Central memory CD8-positive, alpha-beta T cell (primary cell): ENCODE data around the gene PTPN21.

Experiments used
- ATAC-seq: fragments of 150-1000 bp; cut with Tn5 transposase; replicated peaks from 2 replicates; pipeline ENCODE4 v1.10.0; 2022; ENCODE audit warnings: mild to moderate bottlenecking, moderate FRiP score, moderate number of reproducible peaks; ENCODE audit not compliant: poor library complexity, severe bottlenecking; ENCODE audit errors: extremely low read depth
- DNase-seq, 2 donors: peaks; one replicate each; pipeline ENCODE4 v3.0.0; 2021; ENCODE audit warnings: low spot score in 2 of 2
- H3K27ac Mint-ChIP-seq: one replicate; pipeline ENCODE4 v1.8.0; 2022; ENCODE audit warnings: low read depth, mild to moderate bottlenecking, moderate library complexity, mixed read lengths
- H3K27me3 Mint-ChIP-seq: one replicate; pipeline ENCODE4 v1.8.0; 2022; ENCODE audit warnings: mixed read lengths
- H3K36me3 Mint-ChIP-seq: one replicate; pipeline ENCODE4 v1.8.0; 2022; ENCODE audit warnings: mild to moderate bottlenecking, moderate library complexity, mixed read lengths; ENCODE audit not compliant: insufficient read depth
- H3K4me1 Mint-ChIP-seq: one replicate; pipeline ENCODE4 v1.8.0; 2022; ENCODE audit warnings: mixed read lengths
- H3K4me3 Mint-ChIP-seq: one replicate; pipeline ENCODE4 v1.8.0; 2022; ENCODE audit warnings: mild to moderate bottlenecking, moderate library complexity, mixed read lengths
- H3K9me3 Mint-ChIP-seq: one replicate; pipeline ENCODE4 v1.8.0; 2022; ENCODE audit warnings: mixed read lengths

PTPN21 gene

GRCh38 chr14:88572117-88572516 lies 17.3 kb upstream of the PTPN21 start:
- H3K27me3 Mint-ChIP-seq, result no peaks in the 10 kb centered on the region
- no peaks in the 10 kb centered on the region for H3K9me3 Mint-ChIP-seq
- DNase-seq (no peak), ATAC-seq (no peak)
- H3K4me3 Mint-ChIP-seq, result no peak overlapping the region
- no peaks in the 10 kb centered on the region for H3K4me1 Mint-ChIP-seq
- H3K36me3 Mint-ChIP-seq, result peaks cover 65% of the 10 kb centered on the region
- no peak overlapping the region for H3K27ac Mint-ChIP-seq

GRCh38 chr14:88568196-88568595 lies 13.4 kb upstream of the PTPN21 start:
- DNase-seq (no peak), ATAC-seq (no peak)
- Mint-ChIP-seq H3K4me3 (no peak overlapping the region), H3K4me1 (peaks cover 14% of the 10 kb centered on the region), H3K36me3 (peaks cover 48% of the 10 kb centered on the region), H3K27me3 (no peaks in the 10 kb centered on the region), H3K27ac (no peak overlapping the region), H3K9me3 (no peaks in the 10 kb centered on the region)

- Mint-ChIP-seq H3K9me3 (no peaks in the 10 kb centered on the region), H3K4me1 (peaks cover 28% of the 10 kb centered on the region), H3K27ac (no peak overlapping the region), H3K4me3 (no peak overlapping the region), H3K36me3 (peaks cover 35% of the 10 kb centered on the region), H3K27me3 (no peaks in the 10 kb centered on the region)
- no peak for ATAC-seq
- DNase-seq, result no peak
These were observed 10.6 kb upstream of the PTPN21 start for GRCh38 chr14:88565427-88565826.

- Mint-ChIP-seq H3K36me3 (peaks cover 22% of the 10 kb centered on the region), H3K9me3 (no peaks in the 10 kb centered on the region), H3K27me3 (no peaks in the 10 kb centered on the region), H3K4me3 (peak overlapping the region; percentile 86), H3K27ac (peak overlapping the region; percentile 89), H3K4me1 (peaks cover 28% of the 10 kb centered on the region)
- DNase-seq, result no peak
- ATAC-seq, result no peak
These were observed 9.0 kb upstream of the PTPN21 start for GRCh38 chr14:88563845-88564244.

- Mint-ChIP-seq H3K27ac (peak within 1 kb of the TSS; percentile 89), H3K4me3 (peak within 1 kb of the TSS; percentile 86), H3K27me3 (no peaks in the 10 kb centered on the region), H3K36me3 (peaks cover 19% of the 10 kb centered on the region), H3K9me3 (no peaks in the 10 kb centered on the region), H3K4me1 (peaks cover 28% of the 10 kb centered on the region)
- ATAC-seq (peak; percentile 97), DNase-seq (peak; percentile 68 to 80)
These were observed 8.3 kb upstream of the PTPN21 start, which contains the start of gene ZC3H14 for GRCh38 chr14:88562831-88563686. TSS of gene ZC3H14 (plus strand) at chr14:88563037. CDS start at chr14:88563134, 97 bp downstream.

- H3K27me3 Mint-ChIP-seq, result no peaks in the 10 kb centered on the region
- H3K36me3 Mint-ChIP-seq, result peaks cover 19% of the 10 kb centered on the region
These were observed 7.7 kb upstream of the PTPN21 start for GRCh38 chr14:88562532-88562830.

GRCh38 chr14:88559852-88560251 lies 5.0 kb upstream of the PTPN21 start:
- peaks cover 47% of the 10 kb centered on the region for H3K4me1 Mint-ChIP-seq
- no peak overlapping the region for H3K27ac Mint-ChIP-seq
- ATAC-seq (no peak), DNase-seq (no peak)
- no peak overlapping the region for H3K4me3 Mint-ChIP-seq
- peaks cover 22% of the 10 kb centered on the region for H3K27me3 Mint-ChIP-seq
- no peaks in the 10 kb centered on the region for H3K9me3 Mint-ChIP-seq
- peaks cover 20% of the 10 kb centered on the region for H3K36me3 Mint-ChIP-seq

More at GRCh38 chr14:88562532-88562830, 7.7 kb upstream of the PTPN21 start:
- Mint-ChIP-seq H3K4me3 (peak overlapping the region; percentile 86), H3K4me1 (peaks cover 32% of the 10 kb centered on the region), H3K27ac (peak overlapping the region; percentile 89), H3K9me3 (no peaks in the 10 kb centered on the region)
- ATAC-seq, result no peak
- no peak for DNase-seq

GRCh38 chr14:88556581-88556980 lies 1.8 kb upstream of the PTPN21 start:
- DNase-seq, result no peak
- H3K36me3 Mint-ChIP-seq, result peaks cover 6% of the 10 kb centered on the region
- no peak overlapping the region for H3K4me3 Mint-ChIP-seq
- no peak overlapping the region for H3K27ac Mint-ChIP-seq
- H3K4me1 Mint-ChIP-seq, result peaks cover 29% of the 10 kb centered on the region
- H3K27me3 Mint-ChIP-seq, result peaks cover 52% of the 10 kb centered on the region
- ATAC-seq, result no peak
- H3K9me3 Mint-ChIP-seq, result no peaks in the 10 kb centered on the region

GRCh38 chr14:88553886-88554456 lies 836 bp downstream of the PTPN21 start:
- no peak for DNase-seq
- Mint-ChIP-seq H3K9me3 (no peaks in the 10 kb centered on the region), H3K27me3 (peaks cover 65% of the 10 kb centered on the region), H3K36me3 (peaks cover 6% of the 10 kb centered on the region), H3K27ac (no peak overlapping the region), H3K4me3 (peak overlapping the region; percentile 55), H3K4me1 (peaks cover 29% of the 10 kb centered on the region)
- ATAC-seq, result no peak

GRCh38 chr14:88552876-88553275 lies 1.9 kb downstream of the PTPN21 start:
- Mint-ChIP-seq H3K4me3 (no peak overlapping the region), H3K4me1 (peaks cover 29% of the 10 kb centered on the region), H3K36me3 (peaks cover 6% of the 10 kb centered on the region), H3K27me3 (peaks cover 65% of the 10 kb centered on the region), H3K27ac (no peak overlapping the region), H3K9me3 (no peaks in the 10 kb centered on the region)
- no peak for DNase-seq
- no peak for ATAC-seq

- Mint-ChIP-seq H3K4me3 (peak overlapping the region; percentile 10), H3K36me3 (peaks cover 2% of the 10 kb centered on the region), H3K27me3 (peaks cover 65% of the 10 kb centered on the region), H3K27ac (no peak overlapping the region), H3K4me1 (peaks cover 20% of the 10 kb centered on the region), H3K9me3 (no peaks in the 10 kb centered on the region)
- DNase-seq, result no peak
- ATAC-seq, result no peak
These were observed 2.8 kb downstream of the PTPN21 start for GRCh38 chr14:88551980-88552431.

- H3K36me3 Mint-ChIP-seq, result peaks cover 2% of the 10 kb centered on the region
- DNase-seq (no peak), ATAC-seq (no peak)
- peak overlapping the region; percentile 10 for H3K4me3 Mint-ChIP-seq
- H3K27me3 Mint-ChIP-seq, result peaks cover 58% of the 10 kb centered on the region
- H3K9me3 Mint-ChIP-seq, result no peaks in the 10 kb centered on the region
- H3K27ac Mint-ChIP-seq, result no peak overlapping the region
- H3K4me1 Mint-ChIP-seq, result peaks cover 13% of the 10 kb centered on the region
These were observed 3.5 kb downstream of the PTPN21 start for GRCh38 chr14:88551094-88551870.
